NT2/D1 (cell line): ENCODE results near the gene PKP4.

Experiments
- DNase-seq: peaks from one replicate; pipeline ENCODE4 v3.0.0-alpha.2; 2011; ENCODE audit warnings: low read depth, low spot score
- H3K27me3 ChIP-seq: 2 replicates; pipeline ENCODE4 v1.6.0; 2011; ENCODE audit warnings: mild to moderate bottlenecking; ENCODE audit not compliant: insufficient read length, insufficient read depth
- H3K36me3 ChIP-seq: 2 replicates; pipeline ENCODE4 v1.6.1; 2011; ENCODE audit warnings: mild to moderate bottlenecking, low read length, mixed read lengths; ENCODE audit not compliant: insufficient read depth, insufficient read length
- H3K4me1 ChIP-seq: 2 replicates; pipeline ENCODE4 v1.5.1; 2011; ENCODE audit not compliant: insufficient read depth, insufficient read length
- H3K4me3 ChIP-seq: 2 replicates; pipeline ENCODE4 v1.5.1; 2011; ENCODE audit warnings: low read depth; ENCODE audit not compliant: insufficient read length
- H3K9ac ChIP-seq: 2 replicates; pipeline ENCODE4 v1.6.0; 2011; ENCODE audit warnings: low read depth; ENCODE audit not compliant: insufficient read length
- H3K9me3 ChIP-seq: 2 replicates; pipeline ENCODE4 v1.5.1; 2011; ENCODE audit warnings: mild to moderate bottlenecking, low read length; ENCODE audit not compliant: insufficient read depth
- SUZ12 ChIP-seq: IDR thresholded peaks from 2 replicates; pipeline ENCODE4 v1.6.1; 2011; ENCODE audit not compliant: insufficient read length, insufficient read depth; ENCODE audit errors: extremely low read depth
- YY1 ChIP-seq: IDR thresholded peaks from 2 replicates; pipeline ENCODE4 v1.6.1; 2011; ENCODE audit not compliant: insufficient read length, insufficient read depth
- ZNF274 ChIP-seq: IDR thresholded peaks from 2 replicates; pipeline ENCODE4 v1.6.1; 2011; ENCODE audit warnings: mild to moderate bottlenecking, low read depth, low read length

The PKP4 gene

GRCh38 chr2:158502974-158503373, 46.2 kb downstream of the PKP4 start:
- H3K4me1 ChIP-seq: peaks cover 3% of the 10 kb centered on the region
- no peak for DNase-seq
- no peaks in the 10 kb centered on the region for H3K27me3 ChIP-seq
- H3K4me3 ChIP-seq: no peak overlapping the region
- H3K9me3 ChIP-seq: no peaks in the 10 kb centered on the region
- TF ChIP-seq SUZ12 (no peak), ZNF274 (no peak), YY1 (no peak)
- H3K9ac ChIP-seq: no peak overlapping the region
- peaks cover 15% of the 10 kb centered on the region for H3K36me3 ChIP-seq

- DNase-seq: no peak
- peaks cover 3% of the 10 kb centered on the region for H3K4me1 ChIP-seq
- peaks cover 13% of the 10 kb centered on the region for H3K36me3 ChIP-seq
- H3K27me3 ChIP-seq: no peaks in the 10 kb centered on the region
- no peak for TF ChIP-seq YY1
- TF ChIP-seq ZNF274: no peak
- no peak for TF ChIP-seq SUZ12
- no peak overlapping the region for H3K9ac ChIP-seq
- H3K9me3 ChIP-seq: no peaks in the 10 kb centered on the region
- H3K4me3 ChIP-seq: no peak overlapping the region
Measured at GRCh38 chr2:158504088-158504487, 47.3 kb downstream of the PKP4 start.

GRCh38 chr2:158505448-158505934, 48.7 kb downstream of the PKP4 start:
- no peak for DNase-seq
- Histone ChIP-seq H3K4me3 (no peak overlapping the region), H3K9ac (no peak overlapping the region), H3K27me3 (no peaks in the 10 kb centered on the region), H3K36me3 (peaks cover 8% of the 10 kb centered on the region), H3K9me3 (no peaks in the 10 kb centered on the region), H3K4me1 (peaks cover 3% of the 10 kb centered on the region)
- TF ChIP-seq YY1 (no peak), ZNF274 (no peak), SUZ12 (no peak)

GRCh38 chr2:158507141-158507540, 50.4 kb downstream of the PKP4 start:
- DNase-seq: no peak
- TF ChIP-seq SUZ12: no peak
- no peak for TF ChIP-seq YY1
- TF ChIP-seq ZNF274: no peak

GRCh38 chr2:158507679-158508078, 50.9 kb downstream of the PKP4 start:
- H3K27me3 ChIP-seq: no peaks in the 10 kb centered on the region
- peaks cover 3% of the 10 kb centered on the region for H3K4me1 ChIP-seq
- peaks cover 2% of the 10 kb centered on the region for H3K36me3 ChIP-seq
- no peaks in the 10 kb centered on the region for H3K9me3 ChIP-seq
- DNase-seq: no peak
- no peak overlapping the region for H3K9ac ChIP-seq
- no peak overlapping the region for H3K4me3 ChIP-seq
- TF ChIP-seq YY1 (no peak), SUZ12 (no peak), ZNF274 (no peak)

More at GRCh38 chr2:158507141-158507540, 50.4 kb downstream of the PKP4 start:
- Histone ChIP-seq H3K27me3 (no peaks in the 10 kb centered on the region), H3K36me3 (no peaks in the 10 kb centered on the region), H3K9ac (no peak overlapping the region), H3K9me3 (no peaks in the 10 kb centered on the region), H3K4me3 (no peak overlapping the region), H3K4me1 (peaks cover 3% of the 10 kb centered on the region)

- H3K4me1 ChIP-seq: peaks cover 3% of the 10 kb centered on the region
- no peaks in the 10 kb centered on the region for H3K9me3 ChIP-seq
- no peak overlapping the region for H3K9ac ChIP-seq
- no peak for DNase-seq
- H3K27me3 ChIP-seq: no peaks in the 10 kb centered on the region
- peaks cover 13% of the 10 kb centered on the region for H3K36me3 ChIP-seq
- TF ChIP-seq SUZ12 (no peak), YY1 (no peak), ZNF274 (no peak)
- H3K4me3 ChIP-seq: no peak overlapping the region
Measured at GRCh38 chr2:158509928-158510797, 53.4 kb downstream of the PKP4 start.

GRCh38 chr2:158510887-158511286, 54.1 kb downstream of the PKP4 start:
- TF ChIP-seq SUZ12 (no peak), YY1 (no peak)
- Histone ChIP-seq H3K36me3 (peaks cover 13% of the 10 kb centered on the region), H3K9ac (no peak overlapping the region), H3K4me3 (no peak overlapping the region), H3K4me1 (no peaks in the 10 kb centered on the region), H3K9me3 (no peaks in the 10 kb centered on the region), H3K27me3 (no peaks in the 10 kb centered on the region)
- DNase-seq: no peak
